GM21390 (cell line): Measurements from ENCODE around the gene TSPAN18.

Experiments used
- ATAC-seq: cut with Tn5 transposase; IDR thresholded peaks from one replicate; pipeline ENCODE4 v1.9.1; 2021; ENCODE audit not compliant: unreplicated experiment

The TSPAN18 gene

GRCh38 chr11:44971185-44971584, 244.4 kb downstream of the TSPAN18 start:
- ATAC-seq, result no peak

DNA sequence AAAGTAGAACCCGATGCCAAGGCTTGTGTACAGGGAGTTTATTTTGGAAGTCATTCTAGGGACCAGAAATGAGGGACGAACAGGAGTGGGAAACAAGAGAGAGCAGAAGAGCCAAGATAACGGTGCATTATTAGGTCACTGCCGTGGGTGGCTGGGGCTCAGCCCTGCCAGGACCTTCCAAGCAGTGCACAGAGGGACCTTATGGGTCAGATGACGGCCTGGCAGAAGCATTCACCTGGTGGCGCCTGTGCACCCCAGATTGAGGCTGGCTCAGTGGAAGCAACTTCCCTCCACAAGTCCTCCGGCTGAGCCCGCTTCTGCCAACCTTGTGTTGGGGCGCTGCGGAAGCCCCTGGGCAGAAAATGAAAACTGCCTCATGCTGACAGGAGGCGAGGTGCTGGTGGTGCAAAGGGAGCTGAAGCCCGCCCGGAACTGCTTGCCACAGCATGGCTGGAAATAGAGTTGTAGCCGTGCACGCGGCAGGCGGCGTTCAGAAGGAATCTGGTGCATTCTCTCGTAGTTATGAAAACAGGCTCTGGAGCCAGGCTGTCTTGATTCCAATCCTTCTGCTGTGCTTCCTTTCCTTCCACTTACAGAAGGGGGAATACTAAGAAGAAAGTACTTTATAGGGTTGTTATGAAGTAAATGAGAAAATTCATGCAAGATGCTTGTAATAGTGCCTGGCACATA, 246.1 kb downstream of the TSPAN18 start:
- ATAC-seq, result no peak

- no peak for ATAC-seq
Observed at GRCh38 chr11:44973632-44974401, 247.1 kb downstream of the TSPAN18 start.

DNA sequence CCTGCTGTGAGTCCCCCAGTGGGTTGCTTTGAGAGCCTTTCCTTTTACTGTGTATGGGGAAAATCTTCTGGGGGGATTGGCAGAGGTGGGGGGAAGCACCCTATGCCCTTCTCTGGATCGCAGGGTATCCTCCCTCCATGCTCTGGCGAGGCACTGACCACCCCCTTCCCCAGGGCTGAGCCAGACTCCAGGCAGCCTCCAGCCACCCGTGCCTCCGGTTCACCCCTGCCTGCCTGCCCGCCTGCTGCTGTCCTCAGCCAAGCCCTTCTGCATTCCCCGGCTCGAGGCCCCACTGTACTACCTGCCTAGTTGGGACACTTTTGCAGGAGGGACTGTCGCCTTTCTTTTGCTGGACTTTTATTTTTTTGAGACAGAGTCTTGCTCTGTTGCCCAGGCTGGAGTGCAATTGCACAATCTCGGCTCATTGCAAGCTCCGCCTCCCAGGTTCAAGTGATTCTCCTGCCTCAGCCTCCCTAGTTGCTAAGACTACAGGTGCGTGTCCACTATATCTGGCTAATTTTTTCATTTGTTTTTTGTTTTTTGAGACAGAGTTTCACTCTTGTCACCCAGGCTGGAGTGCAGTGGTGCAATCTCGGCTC, 247.7 kb downstream of the TSPAN18 start:
- no peak for ATAC-seq

DNA sequence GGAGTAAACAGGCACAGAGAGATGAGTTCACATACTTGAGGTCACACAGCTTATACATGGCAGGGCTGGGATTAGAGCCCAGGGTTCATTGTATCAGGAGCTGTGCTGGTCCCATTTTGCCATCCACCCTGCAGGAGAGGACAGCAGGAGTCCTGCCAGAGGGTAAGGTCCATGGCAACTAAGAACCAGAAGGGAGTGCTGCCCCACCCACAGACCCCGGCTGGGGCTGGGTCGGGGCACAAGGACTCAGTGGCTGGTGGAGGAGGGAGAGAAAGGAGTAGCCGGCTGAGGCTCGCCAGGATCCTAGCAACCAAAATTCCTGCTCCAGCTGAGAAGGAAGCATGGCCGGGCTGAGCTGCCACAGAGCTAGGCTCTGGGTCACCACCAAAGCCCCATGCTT, 249.8 kb downstream of the TSPAN18 start:
- ATAC-seq, result no peak

- no peak for ATAC-seq
Observed at GRCh38 chr11:44977493-44977984, 250.8 kb downstream of the TSPAN18 start.

DNA sequence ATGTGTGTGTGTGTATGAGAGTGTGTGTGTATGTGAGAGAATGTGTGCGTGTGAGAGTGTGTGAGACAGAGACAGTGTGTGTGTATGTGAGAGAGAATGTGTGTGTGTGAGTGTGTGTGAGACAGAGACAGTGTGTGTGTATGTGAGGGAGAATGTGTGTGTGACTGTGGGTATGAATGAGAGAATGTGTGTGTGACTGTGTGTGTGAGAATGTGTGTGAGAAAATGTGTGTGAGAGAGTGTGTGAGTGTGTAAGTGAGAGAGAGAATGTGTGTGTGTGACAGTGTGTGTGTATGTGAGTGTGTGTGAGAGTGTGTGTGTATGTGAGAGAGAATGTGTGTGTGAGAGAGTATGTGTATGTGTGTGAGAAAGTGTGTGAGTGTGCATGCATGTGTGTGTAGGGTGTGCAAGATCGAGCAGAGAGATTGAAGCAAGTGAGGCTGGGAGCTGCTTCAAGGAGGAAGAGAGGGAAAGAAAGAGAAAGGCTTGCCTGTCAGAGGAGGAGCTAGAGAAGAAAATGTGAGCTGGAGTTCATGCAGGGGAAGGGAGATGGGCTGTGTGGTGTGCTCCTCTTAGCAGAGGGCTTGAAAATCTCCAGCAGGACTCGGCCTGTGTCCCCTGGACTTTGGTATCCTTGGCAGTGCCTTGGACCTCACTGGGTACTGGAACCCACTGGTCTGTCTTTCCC, 251.7 kb downstream of the TSPAN18 start:
- no peak for ATAC-seq

DNA sequence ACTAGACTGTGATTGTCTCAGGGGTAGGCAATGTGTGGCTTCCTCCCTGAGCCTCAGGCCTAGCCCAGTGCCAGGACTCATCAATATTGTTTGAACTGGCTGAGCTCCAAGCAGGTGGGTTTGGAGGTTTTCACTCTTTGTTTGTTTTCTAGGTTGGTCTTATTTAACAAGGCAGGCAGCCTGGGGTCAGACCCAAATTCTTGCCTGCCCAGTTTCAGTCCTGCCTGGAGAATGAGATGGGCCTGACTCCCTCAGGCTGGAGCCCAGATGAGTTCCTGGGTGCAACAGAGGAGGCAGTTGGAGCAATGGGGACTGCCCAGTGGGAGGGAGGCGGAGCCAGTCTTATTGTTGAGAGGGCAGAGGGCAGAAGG, 252.2 kb downstream of the TSPAN18 start:
- ATAC-seq, result no peak

- no peak for ATAC-seq
Observed at GRCh38 chr11:44979543-44980399, 253.0 kb downstream of the TSPAN18 start.

- no peak for ATAC-seq
Observed at GRCh38 chr11:44980533-44981427, 254.0 kb downstream of the TSPAN18 start.
